ENCODE data around the gene C9orf43. TPM values are rescaled to one million over a fixed set of nuclear protein-coding genes. Genes with fewer than 3 reads are reported as not detected.

The C9orf43 gene
- total and polyA plus RNA-seq, 9 of the 15 experiments (the other 6 are each of a cell fraction or from before 2014, with no cell fraction given), result 0.21 to 0.58 (median 0.33) TPM

DNA sequence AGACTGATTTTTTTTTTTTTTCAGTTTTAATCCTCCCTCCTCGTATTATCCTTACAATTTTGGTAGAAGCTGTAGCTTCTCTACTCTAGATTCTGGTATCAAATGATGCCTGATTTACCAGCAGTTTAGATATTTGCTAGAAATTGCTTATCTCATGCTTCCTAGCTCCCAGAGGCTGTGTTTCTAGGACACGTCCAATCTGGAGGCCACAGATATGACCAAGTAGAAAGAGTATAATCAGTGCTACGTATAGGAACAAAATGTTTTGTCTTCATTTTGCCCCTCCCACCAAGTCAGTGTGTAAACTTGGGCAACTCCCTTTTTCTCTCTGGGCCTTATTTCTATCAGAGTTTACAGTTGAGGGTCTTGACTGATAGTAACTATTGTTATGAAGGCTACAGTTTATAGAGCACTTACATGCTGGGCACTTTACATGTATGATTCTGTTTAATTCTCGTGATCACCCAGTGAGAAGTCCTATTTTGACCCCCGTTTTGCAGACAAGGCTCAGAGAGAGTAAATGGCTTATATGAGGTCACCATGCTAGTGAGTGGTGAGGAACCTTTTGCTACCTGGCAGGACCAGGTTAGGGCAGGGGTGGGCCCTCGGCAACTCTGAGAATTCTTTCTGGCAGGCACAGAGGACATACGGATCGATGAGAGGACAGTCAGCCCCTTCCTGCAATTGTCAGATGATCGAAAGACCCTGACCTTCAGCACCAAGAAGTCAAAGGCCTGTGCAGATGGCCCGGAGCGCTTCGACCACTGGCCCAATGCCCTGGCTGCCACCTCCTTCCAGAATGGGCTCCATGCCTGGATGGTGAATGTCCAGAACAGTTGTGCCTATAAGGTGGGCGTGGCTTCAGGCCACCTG, 41.3 kb upstream of the C9orf43 start (continued):
- TF ChIP-seq ZNF316 (IDR thresholded peaks at IDR 0.05), result peak; percentile 60
- no peak for TF ChIP-seq PPARD (CRISPR knock-in tag; IDR thresholded peaks at IDR 0.05)
- TF ChIP-seq PCBP1 (IDR thresholded peaks at IDR 0.05; ENCODE audit: low read depth, low read length, poor library complexity, severe bottlenecking), result no peak
- no peak for TF ChIP-seq ZNF274 (IDR thresholded peaks at IDR 0.05; ENCODE audit: borderline replicate concordance, low read depth, low read length)
- TF ChIP-seq, protein P1, sequence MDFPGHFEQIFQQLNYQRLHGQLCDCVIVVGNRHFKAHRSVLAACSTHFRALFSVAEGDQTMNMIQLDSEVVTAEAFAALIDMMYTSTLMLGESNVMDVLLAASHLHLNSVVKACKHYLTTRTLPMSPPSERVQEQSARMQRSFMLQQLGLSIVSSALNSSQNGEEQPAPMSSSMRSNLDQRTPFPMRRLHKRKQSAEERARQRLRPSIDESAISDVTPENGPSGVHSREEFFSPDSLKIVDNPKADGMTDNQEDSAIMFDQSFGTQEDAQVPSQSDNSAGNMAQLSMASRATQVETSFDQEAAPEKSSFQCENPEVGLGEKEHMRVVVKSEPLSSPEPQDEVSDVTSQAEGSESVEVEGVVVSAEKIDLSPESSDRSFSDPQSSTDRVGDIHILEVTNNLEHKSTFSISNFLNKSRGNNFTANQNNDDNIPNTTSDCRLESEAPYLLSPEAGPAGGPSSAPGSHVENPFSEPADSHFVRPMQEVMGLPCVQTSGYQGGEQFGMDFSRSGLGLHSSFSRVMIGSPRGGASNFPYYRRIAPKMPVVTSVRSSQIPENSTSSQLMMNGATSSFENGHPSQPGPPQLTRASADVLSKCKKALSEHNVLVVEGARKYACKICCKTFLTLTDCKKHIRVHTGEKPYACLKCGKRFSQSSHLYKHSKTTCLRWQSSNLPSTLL (IDR thresholded peaks at IDR 0.05), result no peak
- peak; percentile 98 for TF ChIP-seq SMAD4 (CRISPR knock-in tag; conservative IDR thresholded peaks at IDR 0.05)
- TF ChIP-seq, protein P2, sequence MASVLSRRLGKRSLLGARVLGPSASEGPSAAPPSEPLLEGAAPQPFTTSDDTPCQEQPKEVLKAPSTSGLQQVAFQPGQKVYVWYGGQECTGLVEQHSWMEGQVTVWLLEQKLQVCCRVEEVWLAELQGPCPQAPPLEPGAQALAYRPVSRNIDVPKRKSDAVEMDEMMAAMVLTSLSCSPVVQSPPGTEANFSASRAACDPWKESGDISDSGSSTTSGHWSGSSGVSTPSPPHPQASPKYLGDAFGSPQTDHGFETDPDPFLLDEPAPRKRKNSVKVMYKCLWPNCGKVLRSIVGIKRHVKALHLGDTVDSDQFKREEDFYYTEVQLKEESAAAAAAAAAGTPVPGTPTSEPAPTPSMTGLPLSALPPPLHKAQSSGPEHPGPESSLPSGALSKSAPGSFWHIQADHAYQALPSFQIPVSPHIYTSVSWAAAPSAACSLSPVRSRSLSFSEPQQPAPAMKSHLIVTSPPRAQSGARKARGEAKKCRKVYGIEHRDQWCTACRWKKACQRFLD (CRISPR knock-in tag; IDR thresholded peaks at IDR 0.05), result 0 out of 2 replicates have a peak, but pooled peaks have one; percentile 48
- no peak for TF ChIP-seq MYNN (IDR thresholded peaks at IDR 0.05)
- TF ChIP-seq MYNN (CRISPR knock-in tag; IDR thresholded peaks at IDR 0.05), result no peak
- no peak for TF ChIP-seq ZNF184 (CRISPR knock-in tag; IDR thresholded peaks at IDR 0.05)
- no peak; the same call in 1 of the 2 replicates for TF ChIP-seq TGIF2 (CRISPR knock-in tag; IDR thresholded peaks at IDR 0.05)
- TF ChIP-seq SREBF2 (CRISPR knock-in tag; IDR thresholded peaks at IDR 0.05), result no peak
- peak; percentile 97 for TF ChIP-seq HDAC2 (IDR thresholded peaks at IDR 0.05)
- peak; percentile 100 for TF ChIP-seq SOX6 (IDR thresholded peaks at IDR 0.05)
- TF ChIP-seq ZFP36 (IDR thresholded peaks at IDR 0.05; ENCODE audit: low read depth, low read length, partially characterized antibody), result no peak
- TF ChIP-seq TRIM28 (IDR thresholded peaks at IDR 0.05), result no peak
- no peak for TF ChIP-seq HCFC1 (IDR thresholded peaks at IDR 0.05; ENCODE audit: low read depth, low read length)
- no peak for TF ChIP-seq SIRT6 (IDR thresholded peaks at IDR 0.05; ENCODE audit: low read depth, low read length)
- no peak for TF ChIP-seq NR1H2 (CRISPR knock-in tag; IDR thresholded peaks at IDR 0.05)
- no peak for TF ChIP-seq OTX1 (CRISPR knock-in tag; IDR thresholded peaks at IDR 0.05)
- no peak for TF ChIP-seq ZNF436 (CRISPR knock-in tag; IDR thresholded peaks at IDR 0.05)
- TF ChIP-seq CTBP1 (IDR thresholded peaks at IDR 0.05; ENCODE audit: borderline replicate concordance), result peak; percentile 49; the same call in 1 of the 2 replicates
- TF ChIP-seq TBL1XR1 (IDR thresholded peaks at IDR 0.05; ENCODE audit: low read length in 2 of 2), result peak; percentile 90 to 99
- TF ChIP-seq POLR3G (IDR thresholded peaks at IDR 0.05; ENCODE audit: extremely low read depth, insufficient read length, insufficient replicate concordance), result no peak
- no peak for TF ChIP-seq TFAM (CRISPR knock-in tag; conservative IDR thresholded peaks at IDR 0.05)
- TF ChIP-seq, protein P3, sequence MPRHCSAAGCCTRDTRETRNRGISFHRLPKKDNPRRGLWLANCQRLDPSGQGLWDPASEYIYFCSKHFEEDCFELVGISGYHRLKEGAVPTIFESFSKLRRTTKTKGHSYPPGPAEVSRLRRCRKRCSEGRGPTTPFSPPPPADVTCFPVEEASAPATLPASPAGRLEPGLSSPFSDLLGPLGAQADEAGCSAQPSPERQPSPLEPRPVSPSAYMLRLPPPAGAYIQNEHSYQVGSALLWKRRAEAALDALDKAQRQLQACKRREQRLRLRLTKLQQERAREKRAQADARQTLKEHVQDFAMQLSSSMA (CRISPR knock-in tag; IDR thresholded peaks at IDR 0.05), result no peak
- no peak for TF ChIP-seq STAT5B (CRISPR knock-in tag; IDR thresholded peaks at IDR 0.05)
- TF ChIP-seq BCOR (IDR thresholded peaks at IDR 0.05), result no peak; the same call in 1 of the 2 replicates
- TF ChIP-seq GABPA (tag; conservative IDR thresholded peaks at IDR 0.05; ENCODE audit: low read depth), result no peak
